ENCODE data around the gene SRRD.

The SRRD gene

DNA sequence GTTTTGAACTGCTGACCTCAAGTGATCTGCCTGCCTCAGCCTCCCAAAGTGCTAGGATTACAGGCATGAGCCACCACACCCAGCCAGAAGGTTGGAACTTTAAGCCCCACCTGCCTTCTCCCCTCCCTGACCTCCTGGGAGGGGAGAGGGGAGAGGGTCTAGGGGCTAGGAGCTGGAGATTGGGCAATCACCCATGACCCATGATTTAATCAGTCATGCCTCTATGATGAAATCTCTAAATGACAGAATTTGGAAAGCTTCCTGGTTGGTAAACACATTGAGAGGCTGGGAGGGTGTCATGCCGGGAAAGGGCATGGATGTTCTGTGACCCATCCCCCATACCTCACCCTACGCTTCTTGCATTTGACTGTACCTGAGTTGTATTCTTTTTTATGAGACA, 45.7 kb downstream of the SRRD start:
- H3K4me3 ChIP-seq (ENCODE audit: low read depth, low read length), result no peak overlapping the region
- DNase-seq (ENCODE audit: low read depth, low spot score), result no peak
- ChIA-PET POLR2A (no interaction called here), CTCF (interaction anchor here (0.8 to 1.4 kb wide), 2 partner anchors 114 to 136 kb away, joined by 3 to 5 read pairs; no protein-coding TSS in a partner anchor)
- TF ChIP-seq, protein P1, sequence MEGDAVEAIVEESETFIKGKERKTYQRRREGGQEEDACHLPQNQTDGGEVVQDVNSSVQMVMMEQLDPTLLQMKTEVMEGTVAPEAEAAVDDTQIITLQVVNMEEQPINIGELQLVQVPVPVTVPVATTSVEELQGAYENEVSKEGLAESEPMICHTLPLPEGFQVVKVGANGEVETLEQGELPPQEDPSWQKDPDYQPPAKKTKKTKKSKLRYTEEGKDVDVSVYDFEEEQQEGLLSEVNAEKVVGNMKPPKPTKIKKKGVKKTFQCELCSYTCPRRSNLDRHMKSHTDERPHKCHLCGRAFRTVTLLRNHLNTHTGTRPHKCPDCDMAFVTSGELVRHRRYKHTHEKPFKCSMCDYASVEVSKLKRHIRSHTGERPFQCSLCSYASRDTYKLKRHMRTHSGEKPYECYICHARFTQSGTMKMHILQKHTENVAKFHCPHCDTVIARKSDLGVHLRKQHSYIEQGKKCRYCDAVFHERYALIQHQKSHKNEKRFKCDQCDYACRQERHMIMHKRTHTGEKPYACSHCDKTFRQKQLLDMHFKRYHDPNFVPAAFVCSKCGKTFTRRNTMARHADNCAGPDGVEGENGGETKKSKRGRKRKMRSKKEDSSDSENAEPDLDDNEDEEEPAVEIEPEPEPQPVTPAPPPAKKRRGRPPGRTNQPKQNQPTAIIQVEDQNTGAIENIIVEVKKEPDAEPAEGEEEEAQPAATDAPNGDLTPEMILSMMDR (IDR thresholded peaks at IDR 0.05; ENCODE audit: insufficient read depth, low read length, missing control alignments), result no peak

DNA sequence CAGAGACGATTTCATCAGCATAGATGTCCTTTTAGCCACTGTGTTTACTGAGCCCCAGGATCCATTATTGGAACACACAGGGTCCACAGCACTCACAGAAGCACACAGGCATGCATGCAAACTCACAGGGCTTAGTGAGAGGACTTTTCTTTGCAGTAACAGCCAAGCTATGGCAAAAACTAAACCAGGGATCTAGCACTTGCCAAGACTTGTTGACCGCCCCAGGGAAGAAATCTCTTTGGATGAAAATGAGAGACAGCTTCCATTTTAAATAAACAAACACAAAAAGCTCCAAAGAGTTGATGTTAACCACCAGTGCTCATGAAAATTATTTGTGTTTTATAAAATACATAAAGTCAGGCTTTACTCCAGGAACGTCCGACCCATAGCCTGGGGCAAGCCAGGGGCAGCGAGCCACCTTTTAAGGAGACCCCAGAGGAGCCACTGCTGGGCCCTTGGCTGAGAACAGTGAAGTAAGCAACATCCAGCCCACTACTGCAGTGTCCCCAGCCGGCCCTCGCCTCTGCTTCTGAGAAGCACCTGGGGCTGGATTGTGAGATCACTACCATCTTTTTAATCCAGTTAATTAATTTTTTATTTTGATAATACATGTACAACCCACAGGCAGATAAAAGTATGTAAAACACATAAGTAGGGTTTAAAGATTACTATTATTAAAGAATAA, 50.6 kb downstream of the SRRD start:
- no peak for DNase-seq (ENCODE audit: low read depth, low spot score)
- TF ChIP-seq, protein P1 (IDR thresholded peaks at IDR 0.05; ENCODE audit: insufficient read depth, low read length, missing control alignments), result no peak
- CTCF ChIA-PET, result no interaction called here
- POLR2A ChIA-PET, result no interaction called here
- H3K4me3 ChIP-seq (ENCODE audit: low read depth, low read length), result no peak overlapping the region

DNA sequence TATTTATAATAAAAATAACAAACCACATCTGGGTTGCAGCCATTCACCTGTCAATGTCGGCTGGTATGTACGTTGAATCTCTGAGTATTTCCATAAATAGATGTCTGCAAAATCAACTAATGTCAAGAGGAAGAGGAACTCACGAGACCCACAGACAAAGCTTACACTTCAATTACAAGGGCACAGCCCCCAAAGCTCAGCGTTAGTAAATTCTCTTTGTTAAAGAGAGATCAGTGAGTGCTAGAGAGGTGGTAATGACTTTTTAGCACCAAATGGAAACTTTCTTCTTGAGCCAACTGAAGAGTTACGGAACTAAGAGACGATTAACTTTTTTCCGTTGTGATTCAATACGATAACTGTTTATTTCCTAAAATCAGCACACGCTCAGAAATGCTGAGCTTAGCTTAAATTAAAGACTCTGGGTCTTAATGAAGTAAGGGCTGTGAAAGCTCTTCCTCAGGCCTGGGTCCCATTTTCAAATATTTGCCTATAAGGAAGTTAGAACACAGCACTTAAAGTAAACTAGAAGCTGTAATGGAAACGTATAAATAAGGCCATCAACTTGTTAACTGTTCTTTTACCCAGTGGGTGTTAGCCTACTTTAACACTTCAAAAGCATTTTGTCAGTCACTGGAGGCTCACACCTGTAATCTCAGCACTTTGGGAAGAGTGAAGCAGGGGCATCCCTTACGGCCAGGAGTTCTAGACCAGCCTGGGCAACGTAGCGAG, 51.4 kb downstream of the SRRD start:
- POLR2A ChIA-PET, result no interaction called here
- no peak for DNase-seq (ENCODE audit: low read depth, low spot score)
- TF ChIP-seq, protein P1 (IDR thresholded peaks at IDR 0.05; ENCODE audit: insufficient read depth, low read length, missing control alignments), result no peak
- CTCF ChIA-PET, result interaction anchor here (0.7 to 1.8 kb wide), 2 partner anchors 11 to 32 kb away, joined by 3 to 4 read pairs; no protein-coding TSS in a partner anchor
- no peak overlapping the region for H3K4me3 ChIP-seq (ENCODE audit: low read depth, low read length)

DNA sequence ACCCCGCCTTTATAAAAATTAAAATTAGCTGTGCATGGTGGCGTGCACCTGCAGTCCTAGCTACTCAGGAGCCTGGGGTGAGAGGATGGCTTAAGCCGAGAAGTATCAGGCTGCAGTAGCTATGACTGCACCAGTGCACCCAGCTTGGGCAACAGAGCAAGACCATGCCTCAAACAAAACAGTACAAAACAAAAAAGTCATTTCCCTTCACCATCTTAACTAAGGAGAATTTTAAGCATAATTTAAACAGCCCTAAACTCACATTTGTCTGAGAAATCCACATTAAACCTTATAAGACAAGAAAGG, 51.9 kb downstream of the SRRD start:
- H3K4me3 ChIP-seq (ENCODE audit: low read depth, low read length), result no peak overlapping the region
- ChIA-PET CTCF (interaction anchor here (0.7 to 1.8 kb wide), 2 partner anchors 12 to 32 kb away, joined by 3 to 4 read pairs; no protein-coding TSS in a partner anchor), POLR2A (no interaction called here)
- no peak for DNase-seq (ENCODE audit: low read depth, low spot score)
- TF ChIP-seq, protein P1 (IDR thresholded peaks at IDR 0.05; ENCODE audit: insufficient read depth, low read length, missing control alignments), result no peak

DNA sequence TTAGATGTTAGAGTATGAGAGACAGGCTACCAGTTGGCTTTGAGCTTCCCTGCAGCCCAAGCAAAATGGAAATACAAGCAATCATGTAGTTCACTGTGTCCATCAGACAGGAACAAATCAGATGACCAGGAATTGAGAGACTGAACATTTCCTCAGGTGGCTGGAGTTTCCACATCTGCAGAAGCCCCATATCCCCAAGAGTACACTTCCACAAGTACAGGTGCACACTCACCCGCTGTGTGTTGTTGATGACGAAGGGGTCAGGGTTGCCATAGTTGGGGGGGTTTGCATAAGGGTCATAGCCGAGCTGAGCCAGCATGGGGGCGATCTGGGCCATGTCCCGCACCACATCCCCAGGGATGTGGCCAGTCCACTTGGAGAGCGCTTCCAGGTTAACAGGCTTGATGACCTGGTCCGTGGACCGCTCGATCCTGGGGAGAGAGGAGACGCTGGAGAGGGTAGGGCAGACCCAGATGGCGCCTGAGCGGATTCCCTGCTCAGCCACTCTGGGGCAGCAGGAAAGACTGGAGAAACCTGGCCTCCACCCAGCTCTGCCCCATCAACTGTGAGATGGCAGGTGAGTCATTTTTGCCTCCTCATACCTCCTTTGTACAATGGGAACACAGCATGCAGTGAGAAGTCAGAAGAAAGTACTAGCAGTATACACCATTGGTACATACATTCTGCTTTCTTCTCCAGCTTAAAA, 52.5 kb downstream of the SRRD start:
- POLR2A ChIA-PET, result no interaction called here
- no peak for DNase-seq (ENCODE audit: low read depth, low spot score)
- H3K4me3 ChIP-seq (ENCODE audit: low read depth, low read length), result no peak overlapping the region
- TF ChIP-seq, protein P1 (IDR thresholded peaks at IDR 0.05; ENCODE audit: insufficient read depth, low read length, missing control alignments), result no peak
- CTCF ChIA-PET, result interaction anchor here (1.8 kb wide), 1 partner anchor 13 kb away, joined by 4 read pairs; no protein-coding TSS in a partner anchor

DNA sequence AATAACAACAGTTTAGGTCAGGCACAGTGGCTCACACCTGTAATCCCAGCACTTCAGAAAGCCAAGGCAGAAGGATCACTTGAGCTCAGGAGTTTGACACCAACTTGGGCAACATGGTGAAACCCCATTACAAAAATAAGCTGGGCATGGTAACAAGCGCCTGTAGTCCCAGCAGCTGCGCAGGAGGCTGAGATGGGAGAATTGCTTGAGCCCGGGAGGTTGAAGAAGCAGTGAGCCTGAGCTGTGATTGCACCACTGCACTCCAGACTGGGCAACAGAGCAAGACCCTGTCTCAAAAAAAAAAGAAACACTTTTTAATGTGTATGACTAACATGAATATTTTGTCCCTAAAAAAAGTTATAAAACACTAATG, 53.1 kb downstream of the SRRD start:
- no peak for DNase-seq (ENCODE audit: low read depth, low spot score)
- TF ChIP-seq, protein P1 (IDR thresholded peaks at IDR 0.05; ENCODE audit: insufficient read depth, low read length, missing control alignments), result no peak
- ChIA-PET POLR2A (no interaction called here), CTCF (interaction anchor here (1.0 to 1.8 kb wide), 2 partner anchors 13 to 75 kb away, joined by 3 to 4 read pairs; no protein-coding TSS in a partner anchor)
- H3K4me3 ChIP-seq (ENCODE audit: low read depth, low read length), result no peak overlapping the region

Measured in AG04449 (cell line).